HEK293 (cell line): ENCODE measurements around the gene MYOD1.

ENCODE experiments used
- CTCF ChIA-PET: fragments of 350-600 bp; formaldehyde crosslinking; extraction: SDS; loops from one replicate; lab custom pipeline; 2021; ENCODE audit warnings: antibody characterized with exemption; lab: Yijun Ruan, JAX
- POLR2A ChIA-PET: fragments of 300-600 bp; formaldehyde crosslinking; extraction: SDS; loops from one replicate; lab custom pipeline; 2020; ENCODE audit warnings: antibody characterized with exemption, inconsistent platforms; lab: Yijun Ruan, JAX
- H3K27ac ChIP-seq: fragments of 200-500 bp; sonication (Bioruptor generic); 2 replicates; pipeline ENCODE4 v1.5.1; 2014; ENCODE audit warnings: low read depth, low read length, control low read depth, inconsistent platforms; ENCODE audit errors: extremely low read depth
- H3K36me3 ChIP-seq, 2 experiments: fragments of 200-500 bp in 1 of 2; sonication (Bioruptor generic) in 1 of 2; 1 replicate in 1 of 2; 2 replicates in 1 of 2; pipeline ENCODE4 v1.5.1; 2014 to 2017; ENCODE audit warnings: inconsistent platforms in 2 of 2, low read length in 2 of 2; ENCODE audit not compliant: control insufficient read depth in 2 of 2, insufficient read depth in 1 of 2
- H3K4me1 ChIP-seq: fragments of 200-500 bp; sonication (Bioruptor generic); 2 replicates; pipeline ENCODE4 v1.5.1; 2014; ENCODE audit warnings: mild to moderate bottlenecking, low read length, inconsistent platforms; ENCODE audit not compliant: control insufficient read depth, insufficient read depth
- H3K4me3 ChIP-seq: 2 replicates; pipeline ENCODE4 v1.5.1; 2011; ENCODE audit warnings: low read depth, mild to moderate bottlenecking, control low read depth, low read length, moderate library complexity
- H3K9me3 ChIP-seq: fragments of 200-500 bp; sonication (Bioruptor generic); 2 replicates; pipeline ENCODE4 v1.5.1; 2014; ENCODE audit warnings: low read depth, low read length, inconsistent platforms; ENCODE audit not compliant: control insufficient read depth, insufficient read depth
- HOXA7 ChIP-seq: sonication (generic); formaldehyde crosslinking; IDR thresholded peaks from 2 replicates; pipeline ENCODE4 v1.8.1; 2022; ENCODE audit warnings: missing genetic modification reagents, borderline replicate concordance
- MZF1 ChIP-seq: fragments of 450-650 bp; formaldehyde crosslinking; IDR thresholded peaks from 2 replicates; pipeline ENCODE4 v1.5.1; 2017; ENCODE audit warnings: missing biosample characterization, missing genetic modification characterization, borderline replicate concordance
- SP2 ChIP-seq: fragments of 450-650 bp; formaldehyde crosslinking; IDR thresholded peaks from 2 replicates; pipeline ENCODE4 v1.5.1; 2016; ENCODE audit warnings: missing biosample characterization, missing genetic modification characterization
- ZNF121 ChIP-seq: fragments of 450-650 bp; formaldehyde crosslinking; IDR thresholded peaks from 2 replicates; pipeline ENCODE4 v1.5.1; 2016; ENCODE audit warnings: missing biosample characterization, missing genetic modification characterization
- ZNF157 ChIP-seq: fragments of 450-650 bp; formaldehyde crosslinking; IDR thresholded peaks from 2 replicates; pipeline ENCODE4 v1.5.1; 2016; ENCODE audit warnings: missing biosample characterization, missing genetic modification characterization
- ZNF169 ChIP-seq: fragments of 450-650 bp; formaldehyde crosslinking; IDR thresholded peaks from 2 replicates; pipeline ENCODE4 v1.5.1; 2016; ENCODE audit warnings: missing biosample characterization, missing genetic modification characterization
- ZNF19 ChIP-seq: fragments of 450-650 bp; formaldehyde crosslinking; IDR thresholded peaks from 2 replicates; pipeline ENCODE4; 2016; ENCODE audit warnings: missing biosample characterization, missing genetic modification characterization, low read depth
- ZNF248 ChIP-seq: fragments of 450-650 bp; formaldehyde crosslinking; IDR thresholded peaks from 2 replicates; pipeline ENCODE4 v1.5.1; 2017; ENCODE audit warnings: missing biosample characterization, missing genetic modification characterization
- ZNF26 ChIP-seq: fragments of 450-650 bp; formaldehyde crosslinking; IDR thresholded peaks from 2 replicates; pipeline ENCODE4 v1.5.1; 2016; ENCODE audit warnings: missing biosample characterization, missing genetic modification characterization
- ZNF266 ChIP-seq: fragments of 450-650 bp; formaldehyde crosslinking; IDR thresholded peaks from 2 replicates; pipeline ENCODE4 v1.5.1; 2016; ENCODE audit warnings: missing biosample characterization, missing genetic modification characterization, low read depth
- ZNF292 ChIP-seq: fragments of 450-650 bp; formaldehyde crosslinking; IDR thresholded peaks from 2 replicates; pipeline ENCODE4 v1.5.1; 2016; ENCODE audit warnings: low read depth, missing biosample characterization, missing genetic modification characterization, borderline replicate concordance
- ZNF311 ChIP-seq: fragments of 450-650 bp; formaldehyde crosslinking; IDR thresholded peaks from 2 replicates; pipeline ENCODE4 v1.5.1; 2017; ENCODE audit warnings: missing biosample characterization, missing genetic modification characterization, borderline replicate concordance
- ZNF335 ChIP-seq: fragments of 450-650 bp; formaldehyde crosslinking; conservative IDR thresholded peaks from 2 replicates; pipeline ENCODE4 v1.5.1; 2016; ENCODE audit warnings: missing biosample characterization, missing genetic modification characterization
- ZNF354C ChIP-seq: fragments of 450-650 bp; formaldehyde crosslinking; IDR thresholded peaks from 2 replicates; pipeline ENCODE4 v1.5.1; 2016; ENCODE audit warnings: missing biosample characterization, missing genetic modification characterization, low read depth, borderline replicate concordance
- ZNF488 ChIP-seq: fragments of 450-650 bp; formaldehyde crosslinking; IDR thresholded peaks from 2 replicates; pipeline ENCODE4 v1.5.1; 2016; ENCODE audit warnings: missing biosample characterization, missing genetic modification characterization
- ZNF501 ChIP-seq: fragments of 450-650 bp; formaldehyde crosslinking; IDR thresholded peaks from 2 replicates; pipeline ENCODE4 v1.5.1; 2016; ENCODE audit warnings: missing biosample characterization, missing genetic modification characterization
- ZNF548 ChIP-seq: fragments of 450-650 bp; formaldehyde crosslinking; IDR thresholded peaks from 2 replicates; pipeline ENCODE4 v1.5.1; 2016; ENCODE audit warnings: missing biosample characterization, missing genetic modification characterization
- ZNF580 ChIP-seq: fragments of 450-650 bp; formaldehyde crosslinking; IDR thresholded peaks from 2 replicates; pipeline ENCODE4 v1.5.1; 2016; ENCODE audit warnings: missing biosample characterization, missing genetic modification characterization
- ZNF626 ChIP-seq: fragments of 450-650 bp; sonication (Bioruptor Pico); formaldehyde crosslinking; IDR thresholded peaks from 2 replicates; pipeline ENCODE4 v1.5.1; 2018; ENCODE audit warnings: missing biosample characterization, missing genetic modification characterization, inconsistent platforms
- ZNF747 ChIP-seq: fragments of 450-650 bp; formaldehyde crosslinking; IDR thresholded peaks from 2 replicates; pipeline ENCODE4 v1.5.1; 2016; ENCODE audit warnings: missing biosample characterization, missing genetic modification characterization
- ZNF843 ChIP-seq: fragments of 450-650 bp; formaldehyde crosslinking; IDR thresholded peaks from 2 replicates; pipeline ENCODE4 v1.5.1; 2016; ENCODE audit warnings: missing biosample characterization, missing genetic modification characterization
- TF ChIP-seq, protein P1 (sequence below): fragments of 450-650 bp; formaldehyde crosslinking; IDR thresholded peaks from 2 replicates; pipeline ENCODE4 v1.5.1; 2017; ENCODE audit warnings: missing biosample characterization, missing genetic modification characterization

The MYOD1 gene

DNA sequence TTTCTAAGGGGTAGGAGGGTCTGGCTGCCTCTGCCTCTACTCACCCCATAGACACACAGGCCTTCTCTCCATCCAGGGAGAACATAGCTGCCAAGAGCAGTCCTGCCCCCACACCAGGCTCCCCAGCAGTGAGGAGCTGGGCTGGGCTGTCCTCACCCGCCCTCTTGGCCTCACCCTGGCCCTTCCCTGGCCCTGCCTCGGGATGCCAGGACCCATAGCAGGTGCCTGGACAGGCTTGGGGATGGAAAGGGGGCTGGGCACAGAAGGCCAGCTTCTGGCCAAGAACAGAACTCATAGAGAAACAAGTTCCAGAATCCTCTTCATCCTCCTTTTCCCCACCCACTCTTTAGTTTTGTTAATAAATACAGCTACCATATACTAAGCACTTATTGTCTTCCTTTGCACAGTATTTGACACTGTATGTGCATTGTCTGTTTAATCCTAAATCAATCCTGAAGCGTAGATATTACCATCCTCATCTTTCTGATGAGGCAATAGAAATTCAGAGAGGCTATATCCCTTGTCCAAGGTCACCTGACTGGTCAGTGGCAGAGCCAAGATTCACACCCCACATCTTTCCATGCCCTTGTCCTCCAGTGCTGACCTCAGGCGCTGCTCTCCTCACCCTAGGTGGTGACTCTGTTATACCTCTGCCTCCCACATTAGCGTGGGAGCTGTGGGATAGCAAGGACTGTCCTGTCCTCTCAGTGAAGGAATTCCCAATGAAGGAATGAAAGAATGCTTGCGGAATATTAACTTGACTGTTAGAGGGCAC lies 22.0 kb upstream of the MYOD1 start:
- Histone ChIP-seq H3K9me3 (no peaks in the 10 kb centered on the region), H3K4me3 (no peak overlapping the region), H3K36me3 (no peaks in the 10 kb centered on the region), H3K27ac (no peak overlapping the region), H3K4me1 (no peaks in the 10 kb centered on the region)
- ChIA-PET CTCF (interaction anchor here (0.7 to 1.4 kb wide), 3 partner anchors 10 to 53 kb away, joined by 3 to 5 read pairs (median 3); no protein-coding TSS in a partner anchor), POLR2A (no interaction called here)
- TF ChIP-seq ZNF335 (tag by site-specific recombination) (no peak), ZNF121 (tag by site-specific recombination) (no peak), ZNF311 (tag by site-specific recombination) (no peak), ZNF747 (tag by site-specific recombination) (no peak), ZNF580 (tag by site-specific recombination) (no peak), ZNF266 (tag by site-specific recombination) (no peak), HOXA7 (no peak), ZNF157 (tag by site-specific recombination) (no peak), ZNF19 (tag by site-specific recombination) (no peak), MZF1 (no peak), ZNF248 (tag by site-specific recombination) (no peak)

GRCh38 chr11:17699147-17700114 lies 19.9 kb upstream of the MYOD1 start:
- H3K36me3 ChIP-seq: no peaks in the 10 kb centered on the region
- H3K9me3 ChIP-seq: no peaks in the 10 kb centered on the region; the same call in 1 of the 2 replicates
- TF ChIP-seq ZNF501 (no peak), MZF1 (no peak), ZNF292 (tag by site-specific recombination) (no peak), SP2 (tag by site-specific recombination) (no peak), ZNF488 (tag by site-specific recombination) (no peak), ZNF626 (no peak), ZNF354C (no peak), ZNF169 (no peak), ZNF843 (tag by site-specific recombination) (no peak), ZNF26 (tag by site-specific recombination) (no peak), ZNF548 (no peak)
- TF ChIP-seq, protein P1, sequence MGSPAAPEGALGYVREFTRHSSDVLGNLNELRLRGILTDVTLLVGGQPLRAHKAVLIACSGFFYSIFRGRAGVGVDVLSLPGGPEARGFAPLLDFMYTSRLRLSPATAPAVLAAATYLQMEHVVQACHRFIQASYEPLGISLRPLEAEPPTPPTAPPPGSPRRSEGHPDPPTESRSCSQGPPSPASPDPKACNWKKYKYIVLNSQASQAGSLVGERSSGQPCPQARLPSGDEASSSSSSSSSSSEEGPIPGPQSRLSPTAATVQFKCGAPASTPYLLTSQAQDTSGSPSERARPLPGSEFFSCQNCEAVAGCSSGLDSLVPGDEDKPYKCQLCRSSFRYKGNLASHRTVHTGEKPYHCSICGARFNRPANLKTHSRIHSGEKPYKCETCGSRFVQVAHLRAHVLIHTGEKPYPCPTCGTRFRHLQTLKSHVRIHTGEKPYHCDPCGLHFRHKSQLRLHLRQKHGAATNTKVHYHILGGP (tag by site-specific recombination): no peak
- TF ChIP-seq, all 188 proteins: peak for 0
- Histone ChIP-seq H3K4me3 (no peak overlapping the region), H3K27ac (no peak overlapping the region), H3K4me1 (no peaks in the 10 kb centered on the region)
- POLR2A ChIA-PET: no interaction called here
- CTCF ChIA-PET: interaction anchor here (0.7 kb wide), 1 partner anchor 52 kb away, joined by 3 read pairs; no protein-coding TSS in a partner anchor
